MM.1S (cell line): ENCODE measurements around the gene UCN3.

Experiments used
- DNase-seq: peaks from one replicate; pipeline ENCODE4 v3.0.0-alpha.2; 2015
- H2AFZ ChIP-seq: fragments of 300-600 bp; sonication (generic); 2 replicates; pipeline ENCODE4 v1.6.0; 2016; ENCODE audit warnings: antibody characterized with exemption, low read length
- H3F3A ChIP-seq: fragments of 300-600 bp; sonication (generic); 2 replicates; pipeline ENCODE4 v1.6.1; 2016; ENCODE audit warnings: mild to moderate bottlenecking, antibody characterized with exemption, low read length, moderate library complexity, mixed read lengths; ENCODE audit not compliant: insufficient read depth
- H3K27ac ChIP-seq: fragments of 300-600 bp; sonication (generic); 2 replicates; pipeline ENCODE4 v1.5.1; 2016; ENCODE audit warnings: mild to moderate bottlenecking, low read length
- H3K27me3 ChIP-seq: fragments of 300-600 bp; sonication (generic); replicated peaks from 2 replicates; pipeline ENCODE4 v1.6.0; 2016; ENCODE audit warnings: low read length; ENCODE audit not compliant: insufficient read depth
- H3K36me3 ChIP-seq: fragments of 300-600 bp; sonication (generic); replicated peaks from 2 replicates; pipeline ENCODE4 v1.6.1; 2016; ENCODE audit warnings: mild to moderate bottlenecking, low read length, mixed read lengths; ENCODE audit not compliant: insufficient read depth
- H3K4me1 ChIP-seq: fragments of 300-600 bp; sonication (generic); 2 replicates; pipeline ENCODE4 v1.6.1; 2016; ENCODE audit warnings: low read length, mixed read lengths
- H3K4me2 ChIP-seq: fragments of 300-600 bp; sonication (generic); 2 replicates; pipeline ENCODE4 v1.6.0; 2016; ENCODE audit warnings: low read depth, low read length
- H3K4me3 ChIP-seq: fragments of 300-600 bp; sonication (generic); 2 replicates; pipeline ENCODE4 v1.5.1; 2016; ENCODE audit warnings: low read length, mixed read lengths
- H3K79me2 ChIP-seq: fragments of 300-600 bp; sonication (generic); 2 replicates; pipeline ENCODE4 v1.6.1; 2016; ENCODE audit warnings: mixed run types, low read length, mixed read lengths
- H3K9ac ChIP-seq: fragments of 300-600 bp; sonication (generic); 2 replicates; pipeline ENCODE4 v1.6.1; 2016; ENCODE audit warnings: low read length, mixed read lengths
- H3K9me2 ChIP-seq: fragments of 300-600 bp; sonication (generic); replicated peaks from 2 replicates; pipeline ENCODE4 v1.6.1; 2016; ENCODE audit warnings: mild to moderate bottlenecking, low read length, mixed read lengths; ENCODE audit not compliant: insufficient read depth
- H3K9me3 ChIP-seq: fragments of 300-600 bp; sonication (generic); replicated peaks from 2 replicates; pipeline ENCODE4 v1.6.1; 2016; ENCODE audit warnings: mild to moderate bottlenecking, low read length, mixed read lengths; ENCODE audit not compliant: insufficient read depth
- H4K20me1 ChIP-seq: fragments of 300-600 bp; sonication (generic); 2 replicates; pipeline ENCODE4 v1.6.1; 2016; ENCODE audit warnings: mild to moderate bottlenecking, low read length, moderate library complexity, mixed read lengths; ENCODE audit not compliant: insufficient read depth
- CTCF ChIP-seq: fragments of 300-600 bp; sonication (generic); IDR thresholded peaks from 2 replicates; pipeline ENCODE4 v1.5.1; 2016; ENCODE audit warnings: antibody characterized with exemption, low read length, mixed read lengths
- EZH2 ChIP-seq: fragments of 300-600 bp; sonication (generic); optimal IDR thresholded peaks from 2 replicates; pipeline ENCODE3; 2017; ENCODE audit warnings: low read depth, mild to moderate bottlenecking, antibody characterized with exemption, low read length, mixed read lengths
- EZH2phosphoT487 ChIP-seq: fragments of 300-600 bp; sonication (generic); IDR thresholded peaks from 2 replicates; pipeline ENCODE4 v1.6.1; 2018; ENCODE audit warnings: antibody characterized with exemption, low read length

Gene UCN3

GRCh38 chr10:5419466-5420094 lies 54.8 kb downstream of the UCN3 start:
- no peaks in the 10 kb centered on the region for H3K4me1 ChIP-seq
- no peak overlapping the region for H3K4me2 ChIP-seq
- TF ChIP-seq EZH2 (no peak), CTCF (no peak), EZH2phosphoT487 (no peak)
- 0 out of 2 replicates have a peak, but pooled peaks cover 5% of the 10 kb centered on the region for H4K20me1 ChIP-seq
- no peaks in the 10 kb centered on the region for H3F3A ChIP-seq
- no peaks in the 10 kb centered on the region for H3K9me2 ChIP-seq
- H3K27me3 ChIP-seq = no peaks in the 10 kb centered on the region
- no peak for DNase-seq
- H3K9ac ChIP-seq = no peak overlapping the region
- H3K79me2 ChIP-seq = peaks cover 99% of the 10 kb centered on the region
- H3K36me3 ChIP-seq = 0 out of 2 replicates have a peak, but pooled peaks cover 5% of the 10 kb centered on the region
- no peaks in the 10 kb centered on the region for H3K9me3 ChIP-seq
- H3K27ac ChIP-seq = no peak overlapping the region
- H2AFZ ChIP-seq = no peak overlapping the region
- no peak overlapping the region for H3K4me3 ChIP-seq

- Histone ChIP-seq H3K9me2 (no peaks in the 10 kb centered on the region), H3F3A (no peaks in the 10 kb centered on the region)
Measured at GRCh38 chr10:5423771-5424170, 59.0 kb downstream of the UCN3 start.

More at GRCh38 chr10:5423771-5424170, 59.0 kb downstream of the UCN3 start:
- Histone ChIP-seq H3K4me2 (no peak overlapping the region), H3K79me2 (peaks cover 84% of the 10 kb centered on the region), H3K27me3 (no peaks in the 10 kb centered on the region), H3K4me1 (no peaks in the 10 kb centered on the region), H3K9ac (no peak overlapping the region), H3K9me3 (no peaks in the 10 kb centered on the region), H3K27ac (no peak overlapping the region), H2AFZ (no peak overlapping the region), H3K36me3 (no peaks in the 10 kb centered on the region), H3K4me3 (no peak overlapping the region), H4K20me1 (0 out of 2 replicates have a peak, but pooled peaks cover 5% of the 10 kb centered on the region)
- DNase-seq = no peak
- TF ChIP-seq EZH2 (no peak), EZH2phosphoT487 (no peak)
